ENCODE measurements around the gene CNGA4.

Gene CNGA4, protein sequence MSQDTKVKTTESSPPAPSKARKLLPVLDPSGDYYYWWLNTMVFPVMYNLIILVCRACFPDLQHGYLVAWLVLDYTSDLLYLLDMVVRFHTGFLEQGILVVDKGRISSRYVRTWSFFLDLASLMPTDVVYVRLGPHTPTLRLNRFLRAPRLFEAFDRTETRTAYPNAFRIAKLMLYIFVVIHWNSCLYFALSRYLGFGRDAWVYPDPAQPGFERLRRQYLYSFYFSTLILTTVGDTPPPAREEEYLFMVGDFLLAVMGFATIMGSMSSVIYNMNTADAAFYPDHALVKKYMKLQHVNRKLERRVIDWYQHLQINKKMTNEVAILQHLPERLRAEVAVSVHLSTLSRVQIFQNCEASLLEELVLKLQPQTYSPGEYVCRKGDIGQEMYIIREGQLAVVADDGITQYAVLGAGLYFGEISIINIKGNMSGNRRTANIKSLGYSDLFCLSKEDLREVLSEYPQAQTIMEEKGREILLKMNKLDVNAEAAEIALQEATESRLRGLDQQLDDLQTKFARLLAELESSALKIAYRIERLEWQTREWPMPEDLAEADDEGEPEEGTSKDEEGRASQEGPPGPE

DNA sequence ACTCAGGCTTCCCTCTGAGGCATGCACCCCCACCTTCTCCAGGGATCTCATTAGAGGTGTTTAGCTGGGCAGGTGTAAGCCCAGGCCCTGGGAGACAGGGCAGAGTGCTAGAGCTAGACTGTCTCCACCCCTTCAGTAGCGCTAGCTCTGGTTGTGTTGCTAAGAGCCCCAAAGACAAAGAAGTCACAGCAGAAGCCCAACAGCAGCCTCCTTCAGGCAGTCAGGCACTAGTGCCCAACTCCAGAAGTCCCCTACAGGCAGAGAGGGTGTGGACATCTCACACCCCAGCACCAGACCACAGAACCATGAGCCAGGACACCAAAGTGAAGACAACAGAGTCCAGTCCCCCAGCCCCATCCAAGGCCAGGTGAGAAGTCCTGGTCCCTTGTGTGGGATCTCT is at the start of gene CNGA4:
TSS of gene CNGA4 (plus strand) at position 188 of the 400 bp plus-strand sequence. CDS start at position 306, 118 bp downstream.
- no peak for DNase-seq

DNA sequence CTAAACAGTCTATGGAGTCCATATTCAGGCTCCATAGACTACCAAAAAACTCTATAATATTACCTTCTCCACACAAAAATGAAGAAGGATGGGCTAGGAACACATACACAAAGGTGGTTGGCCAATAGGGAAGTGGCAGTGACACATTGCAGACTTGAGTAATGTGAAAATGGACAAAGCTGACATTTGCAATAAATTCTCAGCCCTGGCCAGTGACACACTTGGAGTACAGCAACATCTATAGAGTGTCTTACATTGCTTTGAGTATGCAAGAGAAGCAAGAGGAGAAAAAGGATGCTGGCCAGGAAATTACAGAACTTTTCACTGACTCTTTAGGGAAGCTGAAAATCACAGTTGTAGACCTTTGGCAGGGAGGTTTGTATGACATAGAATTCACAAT is 47.1 kb upstream of the CNGA4 start:
- no peak for DNase-seq

DNA sequence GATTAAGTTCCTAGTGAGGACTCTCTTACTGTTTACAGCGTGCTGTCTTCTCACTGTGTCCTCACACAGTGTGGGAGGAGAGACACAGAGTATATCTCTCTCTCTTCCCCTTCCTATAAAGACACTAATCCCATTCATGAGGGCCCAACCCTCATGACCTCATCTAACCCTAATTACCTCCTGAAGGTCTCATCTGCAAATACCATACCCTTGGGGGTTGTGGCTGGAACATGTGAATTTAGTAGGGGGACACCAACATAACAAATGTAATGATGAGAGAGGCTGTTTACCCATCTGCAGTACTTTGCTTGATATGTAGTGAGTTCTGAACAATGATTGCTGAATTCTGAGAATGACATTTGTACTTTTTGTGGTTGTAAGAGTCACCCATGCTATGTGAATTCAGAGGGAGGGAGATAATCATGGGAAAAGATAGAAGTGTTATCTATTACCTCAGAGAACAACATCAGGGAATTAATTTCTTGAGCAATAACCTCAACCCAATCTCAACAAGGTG is 44.8 kb upstream of the CNGA4 start:
- DNase-seq = no peak

DNA sequence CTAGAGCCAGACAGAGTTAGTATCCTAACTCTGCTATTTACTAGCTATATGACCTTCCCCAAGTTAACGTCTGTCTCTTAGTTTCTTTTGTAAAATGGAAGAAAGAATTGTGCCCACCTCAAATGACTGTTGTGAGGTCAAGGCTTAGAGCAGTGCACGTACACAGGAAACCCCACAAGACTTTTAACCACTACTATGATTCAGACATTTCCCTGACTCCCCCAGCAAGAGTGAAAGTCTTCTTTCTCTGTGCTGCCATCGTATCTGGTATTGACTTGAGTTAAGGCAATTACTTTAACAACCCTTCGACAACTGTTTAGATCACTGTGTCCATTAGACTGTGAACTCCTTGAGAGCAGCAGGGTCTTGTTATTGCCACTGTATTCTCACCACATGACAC is 42.5 kb upstream of the CNGA4 start:
- no peak for DNase-seq

DNA sequence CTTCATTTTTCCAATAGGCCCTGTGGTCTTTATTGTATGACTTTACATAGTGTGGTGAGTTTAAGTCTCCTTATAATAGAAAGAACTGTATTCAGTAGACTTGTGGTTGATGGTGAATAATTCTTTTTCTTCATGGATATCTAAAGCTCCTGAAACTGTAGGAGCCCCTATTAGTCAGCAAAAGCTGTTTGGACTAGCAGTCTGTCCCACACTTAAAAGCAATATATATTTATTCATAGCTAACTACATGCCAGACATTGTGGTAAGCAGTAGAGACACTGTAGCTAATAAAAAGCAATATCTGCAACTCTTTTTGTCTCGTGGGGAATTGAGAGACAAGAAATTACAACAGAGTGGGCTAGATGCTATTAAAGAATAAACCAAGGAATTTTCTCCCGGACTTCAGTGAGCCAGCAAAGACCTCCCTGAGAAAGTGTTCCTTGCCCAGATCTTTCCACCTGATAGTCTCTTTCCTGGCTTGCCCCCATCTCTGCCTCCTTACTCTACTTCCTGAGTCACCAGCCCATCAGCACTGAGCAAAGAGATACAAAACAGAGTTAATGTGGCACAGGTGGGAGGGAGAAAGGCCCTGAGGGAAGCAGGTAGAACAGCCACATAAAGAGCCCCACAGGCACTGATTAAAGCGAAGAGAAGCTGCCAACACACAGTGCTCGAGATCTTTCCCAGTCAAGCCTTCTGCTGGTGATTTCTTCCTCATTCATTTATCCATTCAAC is 41.3 kb upstream of the CNGA4 start:
- DNase-seq = no peak

DNA sequence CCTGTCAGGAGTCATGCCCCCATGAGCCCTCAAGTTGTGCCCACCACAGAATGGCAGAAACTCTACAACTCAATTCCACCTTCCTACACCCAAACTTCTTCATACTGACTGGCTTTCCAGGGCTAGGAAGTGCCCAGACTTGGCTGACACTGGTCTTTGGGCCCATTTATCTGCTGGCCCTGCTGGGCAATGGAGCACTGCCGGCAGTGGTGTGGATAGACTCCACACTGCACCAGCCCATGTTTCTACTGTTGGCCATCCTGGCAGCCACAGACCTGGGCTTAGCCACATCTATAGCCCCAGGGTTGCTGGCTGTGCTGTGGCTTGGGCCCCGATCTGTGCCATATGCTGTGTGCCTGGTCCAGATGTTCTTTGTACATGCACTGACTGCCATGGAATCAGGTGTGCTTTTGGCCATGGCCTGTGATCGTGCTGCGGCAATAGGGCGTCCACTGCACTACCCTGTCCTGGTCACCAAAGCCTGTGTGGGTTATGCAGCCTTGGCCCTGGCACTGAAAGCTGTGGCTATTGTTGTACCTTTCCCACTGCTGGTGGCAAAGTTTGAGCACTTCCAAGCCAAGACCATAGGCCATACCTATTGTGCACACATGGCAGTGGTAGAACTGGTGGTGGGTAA is 39.6 kb upstream of the CNGA4 start, which contains the start of gene OR52W1:
TSS of gene OR52W1 (plus strand) at position 51 of the 637 bp plus-strand sequence. CDS start at position 51, 0 bp downstream.
- no peak for DNase-seq

DNA sequence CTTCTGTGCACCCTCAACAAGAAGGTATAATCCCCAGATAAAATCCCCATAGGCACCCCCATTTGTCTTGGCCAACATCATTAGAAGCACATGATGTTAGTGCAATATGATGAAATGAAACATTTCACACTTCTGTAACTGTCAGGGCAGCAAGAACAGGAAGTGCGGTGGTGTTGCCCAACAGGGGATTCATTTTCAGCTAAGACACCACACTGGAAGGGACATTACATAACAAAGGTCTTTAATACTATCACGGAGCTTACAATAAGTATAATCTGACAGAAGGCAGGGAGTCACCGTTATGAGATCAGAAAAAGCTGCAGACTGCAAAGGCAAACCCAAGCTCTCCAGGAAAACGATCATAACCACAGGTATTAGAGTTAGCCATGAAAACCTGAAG is 37.9 kb upstream of the CNGA4 start:
- DNase-seq = no peak

DNA sequence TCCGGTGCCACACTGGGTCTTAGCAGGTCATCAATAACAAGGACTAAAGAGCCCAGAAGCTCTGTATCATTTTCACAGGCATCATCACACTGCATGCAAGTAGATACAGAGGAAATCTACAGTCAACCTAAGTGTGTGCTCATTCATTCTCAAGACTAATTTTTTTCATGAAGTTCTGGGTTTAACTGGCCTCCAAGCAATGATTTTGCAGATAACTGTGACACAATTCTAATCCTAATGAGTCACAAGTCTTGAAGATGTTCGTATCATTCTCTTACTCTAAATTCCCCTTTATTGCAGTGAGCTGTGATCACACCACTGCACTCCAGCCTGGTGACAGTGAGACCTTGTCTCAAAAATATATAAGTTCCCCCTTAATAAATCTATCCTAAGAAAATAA is 37.4 kb upstream of the CNGA4 start:
- no peak for DNase-seq

DNA sequence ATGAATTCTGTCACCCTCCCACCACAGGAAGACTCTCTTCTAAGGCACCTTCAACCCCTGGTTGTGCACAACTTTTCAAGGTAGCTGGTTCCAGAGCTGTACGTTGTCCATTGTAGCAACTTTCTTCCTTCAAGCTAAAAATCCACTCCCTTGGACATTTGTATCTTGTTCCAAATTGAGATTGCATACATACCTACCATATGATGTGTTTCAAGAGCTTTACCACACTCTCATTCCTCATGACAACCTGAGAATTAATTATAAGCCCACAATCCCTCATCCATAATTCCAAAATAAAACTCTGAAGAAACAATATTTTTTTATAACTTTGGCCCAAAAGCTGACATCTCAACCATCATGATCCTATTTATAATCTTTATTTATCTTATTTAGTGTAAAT is 36.8 kb upstream of the CNGA4 start:
- no peak for DNase-seq

DNA sequence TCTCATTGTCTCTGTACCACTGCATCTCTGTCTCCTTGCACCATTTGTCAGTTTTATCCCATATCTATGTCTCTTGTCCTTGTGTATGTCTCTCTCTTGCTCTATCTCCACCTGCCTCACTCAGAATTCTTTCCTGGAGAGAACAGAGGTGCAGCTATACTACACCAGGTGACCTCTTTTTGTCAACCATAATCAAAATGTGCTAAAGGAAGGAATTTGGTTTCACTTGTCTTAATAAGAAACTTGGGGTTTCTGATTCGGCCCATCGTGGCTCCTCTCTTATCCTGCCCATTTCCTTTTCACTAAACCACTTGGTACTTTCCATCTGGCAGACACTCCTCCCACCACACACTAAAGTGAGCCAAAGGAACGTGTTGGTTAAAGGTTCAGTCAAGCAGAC is 35.6 kb upstream of the CNGA4 start:
- DNase-seq = no peak

DNA sequence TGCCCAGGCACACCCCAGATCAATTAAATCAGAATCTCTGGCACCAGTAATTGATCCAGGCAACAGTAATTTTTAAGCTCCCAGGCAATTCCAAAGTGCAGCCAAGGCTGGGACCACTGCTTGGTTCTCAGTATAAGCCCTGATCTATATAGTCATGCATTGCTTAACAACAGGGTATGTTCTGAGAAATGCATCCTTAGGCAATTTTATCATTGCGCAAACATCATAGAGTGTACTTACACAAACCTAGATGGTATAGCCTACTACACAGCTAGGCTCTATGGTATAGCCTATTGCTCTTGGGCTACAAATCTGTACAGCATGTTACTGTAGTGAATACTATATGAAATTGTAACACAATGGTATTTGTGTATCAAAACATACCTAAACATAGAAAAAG is 34.2 kb upstream of the CNGA4 start:
- no peak for DNase-seq

DNA sequence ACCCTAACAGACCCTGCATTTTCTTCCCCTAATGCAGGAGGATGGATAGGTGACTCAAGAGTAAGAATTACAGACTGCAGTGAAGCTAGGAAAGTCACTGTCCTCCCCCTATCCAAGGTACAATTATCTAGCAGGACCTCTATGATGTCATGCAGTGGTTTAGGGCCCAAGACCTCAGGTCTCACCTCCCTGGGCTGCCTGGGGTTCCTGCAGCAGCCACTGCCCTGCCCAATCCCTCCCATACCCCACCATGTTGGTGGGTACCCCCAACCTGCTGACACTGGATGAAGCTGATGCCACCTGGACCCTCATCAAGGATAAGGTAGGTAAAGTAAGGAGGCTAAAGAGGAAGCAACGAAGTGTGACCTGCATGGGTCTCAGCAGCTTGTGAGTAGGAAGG is 33.5 kb upstream of the CNGA4 start, which contains the start of gene C11orf42:
TSS of gene C11orf42 (plus strand) at position 192 of the 400 bp plus-strand sequence. CDS start at position 251, 59 bp downstream.
- no peak for DNase-seq

DNA sequence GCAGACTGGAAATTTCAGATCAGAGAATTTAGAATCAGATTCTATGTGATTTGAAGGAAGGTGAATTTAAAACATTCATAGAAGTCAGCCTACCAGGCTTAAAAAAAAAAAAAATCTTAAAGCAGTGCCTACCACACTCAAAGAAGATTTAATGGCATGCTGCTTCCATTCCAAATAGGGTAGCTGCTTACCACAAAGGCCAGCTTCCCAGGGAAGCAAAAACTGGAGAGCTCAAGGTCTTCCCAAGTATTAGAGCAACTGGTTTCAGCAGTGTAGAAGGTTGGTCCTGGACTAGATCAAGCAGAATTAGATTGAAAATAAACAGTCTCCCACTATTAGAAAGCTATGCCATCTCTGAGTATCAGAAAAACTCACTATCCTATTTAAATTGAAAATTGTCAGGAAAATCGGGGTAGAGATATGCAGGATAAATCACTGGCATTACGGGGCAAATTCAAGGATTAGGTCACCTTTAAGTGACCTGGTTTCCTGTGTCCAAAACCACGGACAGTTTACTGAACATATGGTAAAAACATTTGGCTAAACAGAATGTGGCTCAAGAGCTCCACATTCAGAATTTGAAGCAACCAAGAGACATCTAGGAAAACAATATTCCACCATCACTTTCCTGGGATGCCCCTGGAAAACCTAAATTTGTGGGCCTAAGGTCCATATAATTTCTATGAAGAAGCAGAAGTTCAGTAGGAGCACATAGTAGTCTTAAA is 32.3 kb upstream of the CNGA4 start:
- no peak for DNase-seq

DNA sequence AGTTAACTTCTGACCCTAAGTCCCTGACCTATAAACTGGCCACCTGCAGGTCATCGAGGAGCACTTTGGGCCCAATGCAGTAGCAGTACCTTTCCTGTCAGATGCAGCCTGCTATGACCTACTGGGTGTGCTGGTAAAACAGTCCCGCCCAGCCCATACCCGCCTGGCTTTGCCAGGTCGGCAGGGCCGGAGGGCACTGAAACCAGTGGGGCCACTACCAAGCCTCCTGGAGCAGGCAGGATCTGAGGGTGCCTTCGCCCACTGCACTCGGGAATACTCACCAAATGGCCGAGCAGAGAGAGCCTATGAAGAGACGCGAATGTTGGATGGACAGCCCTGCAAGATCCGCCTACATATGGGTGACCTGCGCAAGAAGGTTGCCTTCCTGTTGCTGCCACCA is 29.1 kb upstream of the CNGA4 start:
- DNase-seq = no peak

DNA sequence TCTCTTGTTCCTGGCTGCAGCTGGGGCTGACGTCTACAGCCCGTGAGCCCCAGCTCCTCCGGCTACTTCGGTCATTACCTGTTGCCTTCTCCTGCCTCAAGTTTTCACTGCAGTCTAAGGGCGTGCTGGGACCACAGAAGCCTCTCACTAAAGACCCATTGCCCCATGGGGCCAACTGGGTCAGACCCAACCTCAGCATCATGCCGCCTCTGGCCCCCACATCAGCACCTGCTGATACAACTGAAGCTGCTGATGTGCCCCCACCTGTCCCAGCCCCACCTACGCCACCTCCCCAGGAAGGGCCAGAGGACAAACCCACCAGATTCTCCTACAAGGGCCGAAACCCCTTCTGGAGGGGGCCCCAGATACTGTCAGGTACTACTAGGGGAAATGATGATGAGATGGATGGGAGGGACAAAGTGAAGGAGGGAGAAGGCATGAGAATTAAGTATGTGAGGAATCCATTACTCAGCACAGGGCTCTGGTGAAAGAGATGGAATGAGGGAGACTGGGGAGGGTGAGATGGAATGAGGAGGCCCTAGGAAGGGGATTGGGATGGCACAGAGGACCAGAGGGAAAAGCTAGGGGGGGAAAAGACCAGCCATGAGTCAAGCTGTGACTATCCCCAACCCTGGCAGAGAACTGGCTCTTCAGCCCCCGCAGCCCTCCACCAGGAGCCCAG is 28.5 kb upstream of the CNGA4 start:
- DNase-seq = no peak

DNA sequence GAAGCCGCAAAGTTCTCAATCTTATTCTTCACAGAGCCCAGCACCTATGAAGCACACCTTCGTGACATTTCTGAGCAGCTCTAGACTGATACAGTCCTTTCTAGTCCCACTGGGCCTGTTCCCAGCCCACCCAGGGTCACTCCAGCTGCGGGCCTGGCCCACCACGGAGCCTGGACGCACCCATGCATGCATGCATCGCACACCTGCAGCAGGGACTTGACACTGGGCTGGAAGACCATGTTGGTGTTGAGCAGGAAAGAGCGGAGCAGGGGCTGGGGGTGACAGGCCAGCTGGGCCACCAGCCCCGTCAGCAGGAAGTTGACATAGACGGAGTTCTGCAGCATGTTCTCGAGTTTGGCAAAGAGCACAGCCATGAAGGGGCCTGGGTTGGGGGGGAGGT is 24.4 kb upstream of the CNGA4 start:
- no peak for DNase-seq

DNA sequence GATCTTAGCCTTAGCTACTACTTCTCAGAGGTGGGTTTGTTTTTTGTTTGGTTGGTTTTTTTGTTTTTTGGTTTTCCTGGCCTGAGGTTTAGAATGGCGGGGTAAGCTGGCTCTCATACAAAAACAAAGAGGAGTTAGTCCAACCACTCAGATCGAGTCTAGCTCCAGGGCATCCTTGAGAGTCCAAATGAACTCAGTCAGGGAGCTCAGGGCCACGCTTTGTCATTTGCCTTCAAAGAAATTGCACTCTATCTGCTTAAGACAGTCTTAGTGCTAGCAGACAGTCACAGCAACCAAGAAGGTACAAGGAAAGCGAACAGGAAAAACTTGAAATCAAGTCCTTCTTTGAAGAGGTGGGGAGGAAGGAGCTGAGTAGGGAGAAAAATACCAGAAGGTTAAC is 22.4 kb upstream of the CNGA4 start:
- no peak for DNase-seq

DNA sequence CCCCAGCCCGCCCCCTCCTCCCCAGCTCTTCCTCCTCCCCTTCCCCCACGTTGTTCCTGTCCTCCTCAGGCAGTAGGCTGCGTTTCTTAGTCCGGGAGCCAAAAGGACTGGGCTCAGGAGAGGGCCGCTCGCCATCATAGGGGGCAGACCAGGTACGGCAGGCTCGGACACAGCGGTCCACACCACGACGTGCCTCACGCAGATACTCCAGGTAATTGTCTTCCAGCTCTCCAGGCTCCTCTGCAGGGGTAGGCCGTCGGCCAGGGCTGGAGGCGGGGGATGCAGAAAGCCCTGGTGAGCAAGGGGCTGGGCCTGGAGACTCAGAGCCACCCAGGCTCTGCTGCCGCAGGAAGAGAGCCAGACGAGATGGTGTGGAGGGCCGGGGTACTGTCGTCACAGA is 21.2 kb upstream of the CNGA4 start:
- no peak for DNase-seq

DNA sequence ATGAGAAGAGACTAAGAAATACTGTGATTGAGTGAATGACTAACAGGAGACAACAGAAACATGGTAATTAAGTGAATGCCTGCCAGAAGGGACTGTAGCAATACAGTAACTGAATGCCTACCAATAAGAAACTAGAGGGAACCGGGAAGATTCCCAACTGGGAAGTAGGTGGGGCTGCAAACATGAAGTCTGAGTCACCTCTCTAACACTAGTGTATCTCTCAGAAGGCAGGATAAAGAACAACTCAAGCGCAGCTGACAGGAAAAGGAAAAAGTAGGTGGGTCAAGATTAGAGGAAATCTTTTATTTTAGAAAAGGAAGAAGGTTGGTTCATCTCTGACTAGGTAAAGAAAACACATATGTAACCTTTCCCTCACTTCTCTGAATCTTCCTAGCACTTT is 19.5 kb upstream of the CNGA4 start:
- no peak for DNase-seq

DNA sequence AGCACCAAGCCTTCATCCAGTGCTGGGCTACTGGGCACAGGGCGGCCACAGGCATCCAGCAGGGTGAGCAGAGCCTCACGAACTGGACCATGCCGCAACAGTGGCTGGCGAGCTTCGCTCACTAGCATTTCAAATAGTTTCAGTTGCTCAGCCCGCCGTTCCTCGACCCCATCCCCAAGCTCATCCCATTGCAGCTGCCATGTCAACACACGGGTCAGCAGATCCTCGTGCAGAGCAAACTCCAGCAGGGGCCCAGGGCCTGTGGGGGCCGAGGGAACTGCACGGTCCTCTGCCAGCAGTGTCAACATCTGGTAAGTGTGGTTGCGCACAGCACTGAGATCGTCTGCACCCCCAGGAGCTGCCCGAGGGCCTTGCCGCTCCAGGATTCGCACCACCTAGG is 15.0 kb upstream of the CNGA4 start:
- DNase-seq = no peak

DNA sequence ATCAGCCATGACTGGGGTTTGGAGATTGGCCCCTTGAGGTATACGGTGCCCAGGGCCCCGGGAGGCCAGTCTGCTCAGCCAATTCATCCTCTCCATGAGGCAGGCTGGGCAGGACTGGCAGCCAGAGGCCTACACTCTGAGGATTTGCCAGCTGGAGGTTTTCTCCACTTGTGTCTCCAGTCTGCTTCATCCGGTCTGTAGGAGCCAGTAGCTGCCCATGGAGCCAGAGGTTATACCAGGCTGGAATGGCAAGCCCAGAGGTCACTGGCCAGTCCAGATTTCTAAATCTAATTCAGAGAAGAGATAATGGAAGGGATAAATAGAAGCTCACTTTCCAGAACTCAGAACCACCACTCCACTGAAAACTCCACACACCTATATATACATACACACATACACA is 14.5 kb upstream of the CNGA4 start:
- DNase-seq = no peak

DNA sequence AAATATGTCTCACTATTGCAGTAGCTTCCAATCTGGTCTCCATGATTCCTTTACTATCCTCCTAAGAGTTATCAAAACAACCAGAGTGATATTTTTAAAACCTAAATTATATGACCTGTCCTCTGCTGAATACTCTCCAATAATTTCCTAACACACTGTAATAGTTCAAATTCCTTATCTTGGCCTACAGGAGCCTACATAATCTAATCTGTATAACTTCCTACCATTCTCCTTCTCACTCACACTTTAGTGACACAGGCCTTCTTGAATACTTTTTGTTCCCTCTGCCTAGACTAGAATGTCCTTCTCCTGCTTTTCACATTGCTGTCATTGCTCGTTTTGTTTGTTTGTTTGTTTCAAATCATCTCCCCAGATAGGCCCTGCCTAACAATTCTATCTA is 13.9 kb upstream of the CNGA4 start:
- no peak for DNase-seq

Measured in right hindlimb (tissue), 1 donor.